ENCODE measurements around the gene TMEM234.

Gene TMEM234

GRCh38 chr1:32199043-32199716 is 23.0 kb downstream of the TMEM234 start:
- no peak for DNase-seq

GRCh38 chr1:32198237-32199042 is 23.7 kb downstream of the TMEM234 start:
- no peak for DNase-seq

GRCh38 chr1:32197837-32198236 is 24.3 kb downstream of the TMEM234 start:
- no peak for DNase-seq

GRCh38 chr1:32197074-32197473 is 25.1 kb downstream of the TMEM234 start:
- no peak for DNase-seq

GRCh38 chr1:32195972-32196823 is 26.0 kb downstream of the TMEM234 start:
- peak; percentile 53 for DNase-seq

- no peak for DNase-seq
Measured at GRCh38 chr1:32195531-32195930, 26.6 kb downstream of the TMEM234 start.

- DNase-seq: no peak
Measured at GRCh38 chr1:32194984-32195383, 27.2 kb downstream of the TMEM234 start.

- DNase-seq: no peak
Measured at GRCh38 chr1:32192220-32192948, 29.8 kb downstream of the TMEM234 start.

- no peak for DNase-seq
Measured at GRCh38 chr1:32187850-32188249, 34.3 kb downstream of the TMEM234 start.

GRCh38 chr1:32186491-32186890 is 35.7 kb downstream of the TMEM234 start:
- DNase-seq: no peak

GRCh38 chr1:32186077-32186476 is 36.1 kb downstream of the TMEM234 start:
- no peak for DNase-seq

- no peak for DNase-seq
Measured at GRCh38 chr1:32184650-32185049, 37.5 kb downstream of the TMEM234 start.

- DNase-seq: no peak
Measured at GRCh38 chr1:32182060-32182459, 40.1 kb downstream of the TMEM234 start.

- no peak for DNase-seq
Measured at GRCh38 chr1:32181563-32181962, 40.6 kb downstream of the TMEM234 start.

- no peak for DNase-seq
Measured at GRCh38 chr1:32181065-32181464, 41.1 kb downstream of the TMEM234 start.

GRCh38 chr1:32180186-32181060 is 41.7 kb downstream of the TMEM234 start:
- peak; percentile 34 for DNase-seq

GRCh38 chr1:32179443-32180185 is 42.5 kb downstream of the TMEM234 start, which contains the start of gene TXLNA:
TSS of gene TXLNA (plus strand) at chr1:32179675. CDS start at chr1:32180346, 671 bp downstream.
- peak; percentile 90 for DNase-seq

GRCh38 chr1:32179193-32179442 is 43.0 kb downstream of the TMEM234 start:
- no peak for DNase-seq

- no peak for DNase-seq
Measured at GRCh38 chr1:32178380-32179192, 43.6 kb downstream of the TMEM234 start.

- DNase-seq: no peak
Measured at GRCh38 chr1:32172621-32173245, 49.4 kb downstream of the TMEM234 start.

Data from CD4-positive, alpha-beta T cell treated with Interleukin-10 for 1 hour (primary cell).